Measurements from ENCODE around the gene TBX10. TPM values are rescaled to one million over a fixed set of nuclear protein-coding genes. Genes with fewer than 3 reads are reported as not detected.

Gene TBX10
- total RNA-seq, 1 donor from 2014 or later: not detected

DNA sequence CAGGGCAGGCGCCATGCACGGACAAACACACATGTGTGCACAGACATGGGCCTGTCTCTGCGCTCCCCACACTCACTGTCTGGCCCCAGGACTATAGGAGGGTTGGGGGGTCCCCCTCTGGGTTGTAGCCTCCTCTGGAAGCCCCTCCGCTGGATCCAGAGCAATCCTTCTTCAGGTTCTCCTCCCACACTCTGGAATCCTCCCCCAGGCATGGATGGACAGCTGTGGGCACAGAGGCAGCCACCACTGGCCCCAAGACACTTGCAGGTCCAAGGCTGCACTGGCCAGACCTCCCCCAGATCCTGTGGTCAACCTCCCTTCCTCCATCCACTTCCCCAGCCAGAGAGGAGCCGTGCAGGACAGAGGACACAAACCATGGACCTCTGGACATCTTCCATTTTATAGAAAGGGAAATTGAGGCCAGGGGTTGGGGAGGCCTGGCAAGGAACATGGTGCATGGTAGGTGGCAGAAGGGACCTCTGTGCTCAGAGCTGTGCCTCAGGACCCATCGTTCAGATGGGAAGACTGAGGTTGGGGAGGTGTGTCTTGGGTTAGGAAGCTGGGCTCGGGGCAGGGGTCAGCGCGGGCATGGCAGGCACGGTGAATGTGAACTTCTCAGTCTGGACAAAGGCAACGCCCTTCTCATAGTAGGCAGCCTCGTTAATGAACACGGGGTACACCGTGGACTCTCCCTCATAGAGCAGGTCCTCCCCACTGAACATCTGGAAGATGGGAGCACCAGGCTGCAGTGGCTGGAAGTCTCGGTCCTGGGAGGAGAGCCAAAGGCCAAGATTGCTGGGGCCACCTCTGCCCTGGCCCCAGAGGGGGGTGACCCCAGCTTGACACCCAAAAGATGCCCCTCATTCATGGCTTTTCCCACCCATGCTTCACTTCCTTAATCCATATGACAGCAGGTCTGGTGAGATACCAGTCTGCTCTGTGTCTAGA lies 2.9 kb upstream of the TBX10 start:
- H3K4me3 ChIP-seq: no peak overlapping the region
- intact Hi-C loops (cut with DNase I): no loop called here
- TF ChIP-seq, protein P1, sequence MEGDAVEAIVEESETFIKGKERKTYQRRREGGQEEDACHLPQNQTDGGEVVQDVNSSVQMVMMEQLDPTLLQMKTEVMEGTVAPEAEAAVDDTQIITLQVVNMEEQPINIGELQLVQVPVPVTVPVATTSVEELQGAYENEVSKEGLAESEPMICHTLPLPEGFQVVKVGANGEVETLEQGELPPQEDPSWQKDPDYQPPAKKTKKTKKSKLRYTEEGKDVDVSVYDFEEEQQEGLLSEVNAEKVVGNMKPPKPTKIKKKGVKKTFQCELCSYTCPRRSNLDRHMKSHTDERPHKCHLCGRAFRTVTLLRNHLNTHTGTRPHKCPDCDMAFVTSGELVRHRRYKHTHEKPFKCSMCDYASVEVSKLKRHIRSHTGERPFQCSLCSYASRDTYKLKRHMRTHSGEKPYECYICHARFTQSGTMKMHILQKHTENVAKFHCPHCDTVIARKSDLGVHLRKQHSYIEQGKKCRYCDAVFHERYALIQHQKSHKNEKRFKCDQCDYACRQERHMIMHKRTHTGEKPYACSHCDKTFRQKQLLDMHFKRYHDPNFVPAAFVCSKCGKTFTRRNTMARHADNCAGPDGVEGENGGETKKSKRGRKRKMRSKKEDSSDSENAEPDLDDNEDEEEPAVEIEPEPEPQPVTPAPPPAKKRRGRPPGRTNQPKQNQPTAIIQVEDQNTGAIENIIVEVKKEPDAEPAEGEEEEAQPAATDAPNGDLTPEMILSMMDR (IDR thresholded peaks at IDR 0.05): no peak
- ATAC-seq (no peak), DNase-seq (no peak)
- H3K27me3 ChIP-seq (ENCODE audit: low read depth): peaks cover 28% of the 10 kb centered on the region
- no peak overlapping the region for H3K27ac ChIP-seq
- H3K9me3 ChIP-seq: no peaks in the 10 kb centered on the region
- H3K36me3 ChIP-seq: no peaks in the 10 kb centered on the region
- H3K4me1 ChIP-seq: no peaks in the 10 kb centered on the region

- ATAC-seq (no peak), DNase-seq (no peak)
- H3K27me3 ChIP-seq (ENCODE audit: low read depth): peaks cover 22% of the 10 kb centered on the region
- H3K36me3 ChIP-seq: no peaks in the 10 kb centered on the region
- H3K27ac ChIP-seq: no peak overlapping the region
- intact Hi-C loops (cut with DNase I): no loop called here
- no peaks in the 10 kb centered on the region for H3K9me3 ChIP-seq
- no peak overlapping the region for H3K4me3 ChIP-seq
- TF ChIP-seq, protein P1 (IDR thresholded peaks at IDR 0.05): no peak
- H3K4me1 ChIP-seq: no peaks in the 10 kb centered on the region
Measured at GRCh38 chr11:67641338-67642172, 2.0 kb upstream of the TBX10 start.

- TF ChIP-seq, protein P1 (IDR thresholded peaks at IDR 0.05): no peak
- intact Hi-C loops (cut with DNase I): no loop called here
- DNase-seq (no peak), ATAC-seq (no peak)
- no peaks in the 10 kb centered on the region for H3K4me1 ChIP-seq
- H3K4me3 ChIP-seq: no peak overlapping the region
- no peaks in the 10 kb centered on the region for H3K9me3 ChIP-seq
- H3K36me3 ChIP-seq: no peaks in the 10 kb centered on the region
- peaks cover 22% of the 10 kb centered on the region for H3K27me3 ChIP-seq (ENCODE audit: low read depth)
- H3K27ac ChIP-seq: no peak overlapping the region
Measured at GRCh38 chr11:67640758-67641337, 1.3 kb upstream of the TBX10 start.

GRCh38 chr11:67640021-67640757 lies 626 bp upstream of the TBX10 start:
- H3K9me3 ChIP-seq: no peaks in the 10 kb centered on the region
- H3K4me1 ChIP-seq: no peaks in the 10 kb centered on the region
- no peaks in the 10 kb centered on the region for H3K36me3 ChIP-seq
- peaks cover 23% of the 10 kb centered on the region for H3K27me3 ChIP-seq (ENCODE audit: low read depth)
- ATAC-seq (peak; percentile 78 to 85), DNase-seq (peak; percentile 79)
- intact Hi-C loops (cut with DNase I): no loop called here
- TF ChIP-seq, protein P1 (IDR thresholded peaks at IDR 0.05): peak; percentile 61
- no peak overlapping the region for H3K27ac ChIP-seq
- no peak overlapping the region for H3K4me3 ChIP-seq

Measured in lower lobe of right lung (tissue), 2 donors.